ENCODE measurements around the gene EMC8.

EMC8 gene

DNA sequence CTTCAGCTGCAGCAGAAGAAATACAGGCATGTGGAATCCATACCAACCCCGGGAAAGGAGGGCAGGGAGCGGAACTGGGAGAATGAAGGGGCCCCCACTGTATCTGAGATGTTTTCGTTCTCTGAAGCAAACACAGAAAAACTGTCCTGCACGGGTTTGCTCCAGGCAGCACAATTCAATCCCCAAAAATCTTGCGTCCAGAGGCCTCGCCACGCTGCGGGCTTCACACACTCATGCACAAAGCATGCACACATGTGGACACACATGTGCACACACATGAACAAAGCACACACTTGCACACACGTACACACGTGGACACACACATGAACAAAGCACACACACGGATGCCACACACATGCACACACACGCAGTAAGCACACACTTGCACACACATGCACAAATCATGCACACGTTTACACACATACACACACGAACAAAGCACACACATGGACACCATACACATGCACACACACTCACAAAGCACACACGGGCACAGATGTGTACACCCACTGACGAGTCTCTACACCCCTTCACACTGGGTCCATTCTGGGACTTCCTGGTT, 27.4 kb upstream of the EMC8 start:
- TF ChIP-seq GATA2 (IDR thresholded peaks at IDR 0.05; ENCODE audit: low read depth, low read length) (no peak), GATA3 (IDR thresholded peaks at IDR 0.05; ENCODE audit: low read depth, low read length) (no peak)

DNA sequence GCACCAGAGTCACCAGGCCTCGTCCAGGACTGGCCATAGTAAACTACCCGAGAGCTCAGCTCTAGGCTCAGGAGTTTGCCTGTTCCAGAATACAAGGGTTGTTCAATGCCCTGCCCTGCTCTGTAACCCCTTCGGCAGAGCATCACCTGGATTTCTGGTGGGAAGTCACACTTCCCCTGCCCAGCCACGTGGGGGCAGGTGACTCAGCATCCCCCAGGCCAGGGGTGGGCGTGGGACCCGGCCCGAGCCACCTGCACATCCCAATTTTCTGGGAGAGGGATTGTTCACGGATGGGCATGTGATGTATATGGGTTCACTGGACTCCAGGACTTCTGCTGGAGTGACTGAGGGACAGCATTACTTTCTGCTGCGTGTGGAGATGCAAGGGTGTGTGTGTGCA, 26.0 kb upstream of the EMC8 start:
- TF ChIP-seq GATA3 (IDR thresholded peaks at IDR 0.05; ENCODE audit: low read depth, low read length) (no peak), GATA2 (IDR thresholded peaks at IDR 0.05; ENCODE audit: low read depth, low read length) (no peak)

GRCh38 chr16:85824161-85825135, 25.1 kb upstream of the EMC8 start:
- TF ChIP-seq GATA2 (IDR thresholded peaks at IDR 0.05; ENCODE audit: low read depth, low read length) (no peak), GATA3 (IDR thresholded peaks at IDR 0.05; ENCODE audit: low read depth, low read length) (no peak)

DNA sequence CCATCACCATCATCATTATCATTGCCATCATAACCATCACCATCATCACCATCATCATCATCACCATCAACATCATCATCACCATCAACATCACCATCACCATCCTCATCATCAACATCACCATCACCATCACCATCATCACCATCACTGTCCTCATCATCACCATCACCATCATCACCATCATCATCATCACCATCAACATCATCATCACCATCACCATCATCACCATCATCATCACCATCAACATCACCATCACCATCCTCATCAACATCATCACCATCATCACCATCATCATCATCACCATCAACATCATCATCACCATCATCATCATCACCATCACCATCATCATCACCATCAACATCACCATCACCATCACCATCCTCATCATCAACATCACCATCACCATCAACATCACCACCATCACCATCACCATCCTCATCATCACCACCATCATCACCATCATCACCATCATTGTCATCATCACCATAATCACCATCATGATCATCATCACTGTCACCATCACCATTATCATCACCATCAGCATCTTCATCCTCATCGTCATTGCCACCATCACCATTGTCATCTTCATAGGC, 24.1 kb upstream of the EMC8 start:
- TF ChIP-seq GATA3 (IDR thresholded peaks at IDR 0.05; ENCODE audit: low read depth, low read length): no peak
- no peak for TF ChIP-seq GATA2 (IDR thresholded peaks at IDR 0.05; ENCODE audit: low read depth, low read length)

GRCh38 chr16:85822145-85822544, 22.8 kb upstream of the EMC8 start:
- TF ChIP-seq GATA3 (IDR thresholded peaks at IDR 0.05; ENCODE audit: low read depth, low read length) (no peak), GATA2 (IDR thresholded peaks at IDR 0.05; ENCODE audit: low read depth, low read length) (no peak)

DNA sequence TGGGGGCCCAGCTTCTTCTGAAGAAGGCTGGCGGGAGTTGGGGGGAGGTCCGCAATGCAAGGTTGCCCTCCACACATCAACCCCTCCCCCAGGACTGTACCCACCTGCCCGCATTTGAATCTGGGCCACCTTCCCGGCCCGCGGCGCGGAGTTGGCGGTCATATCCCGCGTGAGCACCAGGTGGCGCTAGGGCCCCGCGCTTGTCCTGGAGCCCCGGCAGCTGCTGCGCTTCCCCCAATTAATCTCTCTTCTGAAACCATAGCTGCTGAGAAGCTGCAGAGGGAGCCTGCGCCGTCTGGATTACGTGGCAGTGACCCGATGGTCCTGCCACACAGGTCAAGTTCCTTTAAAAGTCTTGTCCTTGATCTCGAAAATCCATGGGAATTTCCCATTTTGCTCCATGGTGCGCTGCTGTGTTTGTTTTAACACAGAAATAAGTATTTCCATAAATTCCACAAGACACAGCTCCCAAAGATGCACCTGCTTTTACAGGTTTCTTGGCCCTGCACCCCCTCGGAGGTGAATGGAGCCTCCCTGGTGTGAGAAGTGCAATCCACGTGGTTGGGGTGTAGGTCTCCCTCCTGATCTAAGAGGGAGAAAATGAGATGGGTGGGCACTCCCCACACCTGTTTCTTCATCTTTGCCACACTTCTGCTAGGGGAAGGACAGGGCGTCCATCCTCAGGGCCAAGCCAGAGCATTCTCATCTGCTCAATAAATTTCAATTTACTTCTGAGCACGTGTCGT, 22.2 kb upstream of the EMC8 start:
- TF ChIP-seq GATA3 (IDR thresholded peaks at IDR 0.05; ENCODE audit: low read depth, low read length) (no peak), GATA2 (IDR thresholded peaks at IDR 0.05; ENCODE audit: low read depth, low read length) (no peak)

DNA sequence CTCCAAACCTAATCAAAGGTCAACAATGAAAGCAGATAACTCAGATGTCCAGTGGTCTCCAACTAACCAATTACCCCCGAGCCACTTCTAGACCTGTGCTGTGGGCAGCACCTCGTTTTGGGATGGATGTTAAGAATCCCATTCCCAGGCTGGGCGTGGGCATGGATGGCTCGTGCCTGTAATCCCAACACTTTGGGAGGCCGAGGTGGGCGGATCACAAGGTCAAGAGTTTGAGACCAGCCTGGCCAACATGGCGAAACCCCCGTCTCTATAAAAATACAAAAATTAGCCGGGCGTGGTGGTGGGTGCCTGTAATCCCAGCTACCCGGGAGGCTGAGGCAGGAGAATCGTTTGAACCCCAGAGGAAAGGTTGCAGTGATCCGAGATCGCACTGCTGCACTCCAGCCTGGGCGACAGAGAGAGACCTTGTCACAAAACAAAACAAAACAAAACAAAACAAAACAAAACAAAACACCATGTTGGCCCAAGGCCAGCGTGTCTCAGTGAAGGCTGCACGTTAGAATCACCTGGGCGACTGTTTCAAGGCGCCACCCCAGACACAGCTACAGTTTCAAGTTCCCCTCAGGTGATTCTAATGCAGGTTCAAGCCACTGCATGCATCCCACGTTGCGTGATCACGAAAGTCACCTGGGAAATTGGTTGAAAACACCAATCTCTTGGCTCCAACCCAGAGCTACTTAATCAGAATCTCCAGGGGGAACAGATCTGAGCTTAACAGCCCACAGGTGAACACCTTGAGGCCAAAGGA, 21.4 kb upstream of the EMC8 start:
- TF ChIP-seq GATA3 (IDR thresholded peaks at IDR 0.05; ENCODE audit: low read depth, low read length): no peak

DNA sequence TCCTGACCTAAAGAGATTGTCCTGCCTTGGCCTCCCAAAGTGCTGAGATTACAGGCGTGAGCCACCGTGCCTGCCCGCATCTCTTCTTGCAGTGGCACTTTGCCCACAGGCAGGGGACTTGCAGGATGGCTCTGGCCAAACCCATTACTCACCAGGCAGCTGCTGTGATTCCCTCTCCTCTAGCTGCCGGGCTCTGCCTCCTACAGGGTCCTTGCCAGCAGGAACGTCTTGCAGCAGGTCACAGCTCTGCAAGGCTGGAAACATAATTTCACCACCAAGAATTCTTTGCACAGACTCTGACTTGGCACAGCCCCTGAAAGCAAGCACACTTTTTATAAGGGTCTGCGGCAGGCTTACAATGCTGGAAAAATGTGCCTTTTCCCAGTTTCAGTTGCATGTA, 20.4 kb upstream of the EMC8 start:
- TF ChIP-seq GATA3 (IDR thresholded peaks at IDR 0.05; ENCODE audit: low read depth, low read length): no peak
- no peak for TF ChIP-seq GATA2 (IDR thresholded peaks at IDR 0.05; ENCODE audit: low read depth, low read length)

DNA sequence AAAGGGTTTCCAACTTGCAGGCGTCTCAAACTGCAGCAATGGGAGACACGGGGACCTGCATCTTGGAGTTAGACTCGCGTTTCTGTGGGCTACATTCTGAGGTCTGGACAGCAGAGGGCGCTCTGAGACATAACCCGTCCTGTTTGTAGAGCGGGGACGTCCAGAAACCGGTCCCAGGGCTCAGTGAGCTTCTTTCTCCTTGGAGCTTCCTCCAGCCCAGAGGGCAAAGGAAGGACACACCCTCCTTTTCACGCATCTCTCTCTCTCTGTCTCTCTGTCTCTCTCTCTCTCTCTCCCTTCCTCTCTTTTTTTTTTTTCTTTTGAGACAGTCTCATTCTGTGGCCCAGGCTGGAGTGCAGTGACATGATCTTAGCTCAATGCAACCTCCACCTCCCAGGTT, 19.9 kb upstream of the EMC8 start:
- TF ChIP-seq GATA3 (IDR thresholded peaks at IDR 0.05; ENCODE audit: low read depth, low read length) (no peak), GATA2 (IDR thresholded peaks at IDR 0.05; ENCODE audit: low read depth, low read length) (no peak)

GRCh38 chr16:85816159-85816558, 16.8 kb upstream of the EMC8 start:
- TF ChIP-seq GATA3 (IDR thresholded peaks at IDR 0.05; ENCODE audit: low read depth, low read length) (no peak), GATA2 (IDR thresholded peaks at IDR 0.05; ENCODE audit: low read depth, low read length) (no peak)

GRCh38 chr16:85812811-85813700, 13.7 kb upstream of the EMC8 start:
- TF ChIP-seq GATA3 (IDR thresholded peaks at IDR 0.05; ENCODE audit: low read depth, low read length): no peak
- no peak for TF ChIP-seq GATA2 (IDR thresholded peaks at IDR 0.05; ENCODE audit: low read depth, low read length)

GRCh38 chr16:85812031-85812807, 12.9 kb upstream of the EMC8 start:
- TF ChIP-seq GATA3 (IDR thresholded peaks at IDR 0.05; ENCODE audit: low read depth, low read length) (no peak), GATA2 (IDR thresholded peaks at IDR 0.05; ENCODE audit: low read depth, low read length) (no peak)
